ENCODE measurements around the gene BMS1.

BMS1 gene

DNA sequence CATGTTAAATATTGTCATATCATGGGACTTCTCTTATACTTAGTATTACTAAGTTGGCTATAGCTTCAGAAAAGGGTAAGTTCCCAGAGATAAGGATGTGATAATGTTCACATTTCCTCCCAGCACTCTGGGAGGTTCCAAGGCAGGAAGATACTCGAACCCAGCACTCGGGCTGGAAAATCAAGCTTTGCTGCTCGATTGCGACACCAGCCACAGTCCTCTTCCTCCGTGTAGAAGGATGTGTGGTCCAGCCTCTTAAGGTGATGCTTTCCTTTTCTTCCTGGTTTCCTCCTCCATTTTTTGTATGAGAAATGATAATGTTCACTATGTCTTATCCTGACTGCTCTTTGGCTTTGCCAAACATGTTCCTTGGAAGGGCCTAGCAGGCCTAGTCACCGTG, 3.2 kb downstream of the BMS1 start:
- Histone ChIP-seq H3K4me3 (ENCODE audit: low read depth, low read length, poor library complexity, severe bottlenecking) (no peak overlapping the region), H3K9me3 (ENCODE audit: low read length) (no peaks in the 10 kb centered on the region), H3K4me1 (ENCODE audit: insufficient read depth, low read length, severe bottlenecking) (peaks cover 18% of the 10 kb centered on the region), H3K79me2 (ENCODE audit: insufficient read depth, low read length) (peaks cover 11% of the 10 kb centered on the region), H3K4me2 (ENCODE audit: low read length) (no peak overlapping the region), H3F3A (ENCODE audit: insufficient read depth, low read length) (no peaks in the 10 kb centered on the region), H3K27ac (ENCODE audit: low read depth, low read length, poor library complexity, severe bottlenecking) (no peak overlapping the region), H3K9ac (ENCODE audit: low read length) (no peak overlapping the region), H3K27me3 (ENCODE audit: insufficient read depth, low read length) (no peaks in the 10 kb centered on the region), H2AFZ (ENCODE audit: low read length) (no peak overlapping the region), H3K9me2 (ENCODE audit: low read depth, low read length) (no peaks in the 10 kb centered on the region), H4K20me1 (ENCODE audit: insufficient read depth, low read length) (no peaks in the 10 kb centered on the region), H3K36me3 (ENCODE audit: insufficient read depth, low read length) (peaks cover 58% of the 10 kb centered on the region)
- TF ChIP-seq CTCF (IDR thresholded peaks at IDR 0.05; ENCODE audit: low read length), result no peak
- no peak for TF ChIP-seq EZH2 (IDR thresholded peaks at IDR 0.05; ENCODE audit: borderline replicate concordance, low read length)

- Histone ChIP-seq H3K9ac (ENCODE audit: low read length) (no peak overlapping the region), H3K4me3 (ENCODE audit: low read depth, low read length, poor library complexity, severe bottlenecking) (no peak overlapping the region), H3K9me3 (ENCODE audit: low read length) (no peaks in the 10 kb centered on the region), H4K20me1 (ENCODE audit: insufficient read depth, low read length) (no peaks in the 10 kb centered on the region), H3K27me3 (ENCODE audit: insufficient read depth, low read length) (no peaks in the 10 kb centered on the region), H3K36me3 (ENCODE audit: insufficient read depth, low read length) (peaks cover 88% of the 10 kb centered on the region), H3K27ac (ENCODE audit: low read depth, low read length, poor library complexity, severe bottlenecking) (no peak overlapping the region), H3K9me2 (ENCODE audit: low read depth, low read length) (no peaks in the 10 kb centered on the region), H3K4me2 (ENCODE audit: low read length) (no peak overlapping the region), H3F3A (ENCODE audit: insufficient read depth, low read length) (no peaks in the 10 kb centered on the region), H3K4me1 (ENCODE audit: insufficient read depth, low read length, severe bottlenecking) (no peaks in the 10 kb centered on the region), H3K79me2 (ENCODE audit: insufficient read depth, low read length) (no peaks in the 10 kb centered on the region), H2AFZ (ENCODE audit: low read length) (no peak overlapping the region)
- TF ChIP-seq EZH2 (IDR thresholded peaks at IDR 0.05; ENCODE audit: borderline replicate concordance, low read length) (no peak), CTCF (IDR thresholded peaks at IDR 0.05; ENCODE audit: low read length) (no peak)
Observed at GRCh38 chr10:42790835-42791234, 8.2 kb downstream of the BMS1 start.

- Histone ChIP-seq H3K36me3 (ENCODE audit: insufficient read depth, low read length) (peaks cover 93% of the 10 kb centered on the region), H3K4me2 (ENCODE audit: low read length) (no peak overlapping the region), H2AFZ (ENCODE audit: low read length) (no peak overlapping the region), H3K9ac (ENCODE audit: low read length) (no peak overlapping the region), H4K20me1 (ENCODE audit: insufficient read depth, low read length) (no peaks in the 10 kb centered on the region), H3K27me3 (ENCODE audit: insufficient read depth, low read length) (no peaks in the 10 kb centered on the region), H3K4me3 (ENCODE audit: low read depth, low read length, poor library complexity, severe bottlenecking) (no peak overlapping the region), H3K9me3 (ENCODE audit: low read length) (no peaks in the 10 kb centered on the region), H3F3A (ENCODE audit: insufficient read depth, low read length) (no peaks in the 10 kb centered on the region), H3K79me2 (ENCODE audit: insufficient read depth, low read length) (no peaks in the 10 kb centered on the region), H3K27ac (ENCODE audit: low read depth, low read length, poor library complexity, severe bottlenecking) (no peak overlapping the region), H3K9me2 (ENCODE audit: low read depth, low read length) (no peaks in the 10 kb centered on the region), H3K4me1 (ENCODE audit: insufficient read depth, low read length, severe bottlenecking) (no peaks in the 10 kb centered on the region)
- no peak for TF ChIP-seq EZH2 (IDR thresholded peaks at IDR 0.05; ENCODE audit: borderline replicate concordance, low read length)
- TF ChIP-seq CTCF (IDR thresholded peaks at IDR 0.05; ENCODE audit: low read length), result no peak
Observed at GRCh38 chr10:42795701-42796100, 13.1 kb downstream of the BMS1 start.

All from OCI-LY1 (cell line).